Measurements from ENCODE around the gene STAG3.
"Not testable (repeated sequence)": the region's sequence is repeated elsewhere in the genome, so short reads cannot be mapped to it uniquely, and the experiment has no call there.

The STAG3 gene

DNA sequence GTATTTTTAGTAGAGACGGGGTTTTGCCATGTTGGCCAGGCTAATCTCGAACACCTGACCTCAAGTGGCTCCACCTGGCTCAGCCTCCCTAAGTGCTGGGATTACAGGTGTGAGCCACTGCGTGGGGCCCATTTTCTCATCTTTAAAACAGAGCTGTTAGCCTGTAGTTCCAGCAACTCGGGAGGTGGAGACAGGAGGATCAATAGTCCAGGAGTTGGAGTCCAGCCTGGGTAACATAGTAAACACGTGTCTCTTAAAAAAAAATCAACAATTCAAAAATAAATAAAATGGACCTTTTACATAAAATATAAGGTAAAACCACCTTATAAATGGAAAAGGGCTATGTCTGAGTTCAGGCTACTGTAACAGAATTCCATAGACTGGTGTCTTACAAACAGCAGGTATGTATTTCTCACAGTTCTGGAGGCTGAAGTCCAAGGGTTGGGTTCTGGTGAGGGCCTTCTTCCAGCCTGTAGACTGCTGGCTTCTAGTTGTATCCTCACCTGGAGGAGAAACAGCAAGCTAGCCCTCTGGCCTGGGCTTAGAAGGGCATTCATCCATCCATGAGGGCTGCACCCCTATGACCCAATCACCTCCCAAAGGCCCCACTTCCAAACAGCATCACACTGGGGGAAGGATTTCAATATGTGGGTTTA lies 35.0 kb downstream of the STAG3 start:
- TF ChIP-seq JUND (IDR thresholded peaks at IDR 0.05; ENCODE audit: low read depth) = no peak
- in situ Hi-C loops (cut with HindIII; ENCODE audit: low pct_unique_long_range_greater_than_20kb, low sequenced_read_pairs) = no loop called here

DNA sequence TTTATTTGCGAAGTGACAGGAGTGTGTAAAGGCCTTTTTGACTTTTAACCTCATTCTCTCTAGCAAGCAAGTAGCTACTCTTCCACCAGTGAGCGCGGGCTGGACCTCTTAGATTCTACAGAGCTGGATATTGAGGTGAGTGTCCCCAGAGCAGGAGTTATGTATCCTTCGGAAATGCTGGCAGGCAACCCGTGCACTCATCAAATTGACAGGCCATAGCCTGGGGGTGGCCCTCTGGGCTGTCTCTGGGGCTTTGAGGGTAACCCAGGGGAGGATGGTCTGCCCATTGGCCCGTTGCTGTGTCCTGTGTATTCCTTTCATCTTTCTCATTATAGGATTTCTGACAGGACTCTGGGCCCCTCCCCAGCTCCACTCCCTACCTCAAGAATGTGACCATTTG lies 36.0 kb downstream of the STAG3 start:
- in situ Hi-C loops (cut with HindIII; ENCODE audit: low pct_unique_long_range_greater_than_20kb, low sequenced_read_pairs) = no loop called here
- TF ChIP-seq JUND (IDR thresholded peaks at IDR 0.05; ENCODE audit: low read depth) = no peak
- no peak for DNase-seq (ENCODE audit: low read depth in 1 of 2, low spot score in 1 of 2)

More for the DNA sequence above, 35.0 kb downstream of the STAG3 start:
- DNase-seq (ENCODE audit: low read depth in 1 of 2, low spot score in 1 of 2) = no peak

DNA sequence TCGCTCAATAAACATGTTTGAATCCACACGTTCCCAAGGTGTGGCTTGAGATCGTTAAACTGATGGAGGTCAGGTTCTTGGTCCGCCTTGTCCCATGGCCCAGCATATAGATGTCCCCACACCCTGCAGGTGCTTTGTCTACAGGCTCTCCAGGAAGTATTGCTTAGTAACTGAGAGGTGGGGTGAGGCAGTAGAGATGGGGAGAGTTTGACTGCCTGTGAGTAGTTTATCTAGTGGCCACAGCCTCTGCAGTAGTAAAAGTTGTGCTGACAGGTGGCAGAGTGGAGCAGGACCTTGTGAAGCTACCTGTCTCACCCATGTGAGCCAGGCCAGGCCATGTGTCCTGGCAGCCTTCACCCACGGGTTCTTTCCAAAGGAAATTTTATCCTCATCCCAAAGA lies 36.6 kb downstream of the STAG3 start:
- peak in 1 of 2 experiments; percentile 21 for DNase-seq (ENCODE audit: low read depth in 1 of 2, low spot score in 1 of 2)
- in situ Hi-C loops (cut with HindIII; ENCODE audit: low pct_unique_long_range_greater_than_20kb, low sequenced_read_pairs) = not testable (repeated sequence)

DNA sequence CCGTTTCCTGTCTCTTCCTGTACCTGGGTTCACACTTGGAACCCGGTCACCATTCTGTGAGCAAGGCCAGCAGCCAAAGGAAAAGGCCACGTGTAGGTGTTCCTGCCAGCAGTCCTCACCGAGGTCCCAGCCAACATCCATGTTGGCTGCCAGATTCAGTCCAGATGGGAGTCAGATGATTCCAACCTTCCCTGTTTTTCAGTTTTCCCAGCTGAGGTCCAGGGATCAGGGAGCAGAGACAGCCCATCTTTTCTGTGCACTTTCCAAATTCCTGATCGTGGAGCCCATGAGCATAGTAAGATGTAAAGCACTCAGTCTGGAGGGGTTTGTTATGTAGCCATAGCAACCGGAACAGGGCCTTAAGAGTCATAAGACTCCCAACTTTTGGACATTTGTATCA lies 38.2 kb downstream of the STAG3 start:
- DNase-seq (ENCODE audit: low read depth in 1 of 2, low spot score in 1 of 2) = no peak
- in situ Hi-C loops (cut with HindIII; ENCODE audit: low pct_unique_long_range_greater_than_20kb, low sequenced_read_pairs) = no loop called here
- TF ChIP-seq JUND (IDR thresholded peaks at IDR 0.05; ENCODE audit: low read depth) = no peak

DNA sequence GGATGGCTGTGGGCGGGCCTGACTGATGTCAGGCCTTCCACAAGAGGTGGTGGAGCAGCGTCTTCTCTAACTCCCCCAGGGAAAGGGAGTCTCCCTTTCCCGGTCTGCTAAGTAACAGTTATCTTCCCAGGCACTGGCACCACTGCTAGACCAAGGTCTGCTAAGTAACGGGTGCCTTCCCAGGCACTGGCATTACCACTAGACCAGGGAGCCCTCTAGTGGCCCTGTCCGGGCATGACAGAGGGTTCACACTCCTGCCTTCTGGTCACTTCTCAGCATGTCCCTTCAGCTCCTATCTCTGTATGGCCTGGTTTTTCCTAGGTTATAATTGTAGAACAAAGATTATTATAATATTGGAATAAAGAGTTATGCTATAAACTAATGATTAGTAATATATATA lies 40.2 kb downstream of the STAG3 start:
- in situ Hi-C loops (cut with HindIII; ENCODE audit: low pct_unique_long_range_greater_than_20kb, low sequenced_read_pairs) = not testable (repeated sequence)

DNA sequence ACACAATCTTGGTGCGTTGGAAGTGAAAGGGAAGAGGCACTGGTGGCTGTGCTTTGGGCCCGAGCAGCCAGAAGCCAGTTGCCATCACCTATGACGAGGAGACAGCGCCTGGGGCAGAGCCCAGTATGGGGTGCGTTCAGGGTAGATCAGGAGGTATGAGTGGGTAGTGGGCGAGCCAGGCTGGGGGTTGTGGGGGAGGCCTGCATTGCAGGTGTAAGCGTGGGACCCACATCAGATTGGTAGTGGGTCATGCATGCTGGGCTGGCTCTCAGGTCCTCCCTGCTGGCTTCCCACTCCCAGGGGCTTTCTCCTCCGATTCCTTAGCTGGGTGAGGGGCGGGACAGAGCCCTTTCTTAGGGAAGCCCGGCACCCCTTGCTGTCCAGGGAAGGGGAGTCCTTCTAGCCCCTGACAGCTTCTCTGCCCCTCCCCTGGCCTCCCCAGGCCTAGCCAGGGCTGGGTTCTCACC lies 41.6 kb downstream of the STAG3 start:
- TF ChIP-seq JUND (IDR thresholded peaks at IDR 0.05; ENCODE audit: low read depth) = no peak
- in situ Hi-C loops (cut with HindIII; ENCODE audit: low pct_unique_long_range_greater_than_20kb, low sequenced_read_pairs) = no loop called here
- no peak for DNase-seq (ENCODE audit: low read depth in 1 of 2, low spot score in 1 of 2)

More for the DNA sequence above, 40.2 kb downstream of the STAG3 start:
- DNase-seq (ENCODE audit: low read depth in 1 of 2, low spot score in 1 of 2) = not testable (repeated sequence)

DNA sequence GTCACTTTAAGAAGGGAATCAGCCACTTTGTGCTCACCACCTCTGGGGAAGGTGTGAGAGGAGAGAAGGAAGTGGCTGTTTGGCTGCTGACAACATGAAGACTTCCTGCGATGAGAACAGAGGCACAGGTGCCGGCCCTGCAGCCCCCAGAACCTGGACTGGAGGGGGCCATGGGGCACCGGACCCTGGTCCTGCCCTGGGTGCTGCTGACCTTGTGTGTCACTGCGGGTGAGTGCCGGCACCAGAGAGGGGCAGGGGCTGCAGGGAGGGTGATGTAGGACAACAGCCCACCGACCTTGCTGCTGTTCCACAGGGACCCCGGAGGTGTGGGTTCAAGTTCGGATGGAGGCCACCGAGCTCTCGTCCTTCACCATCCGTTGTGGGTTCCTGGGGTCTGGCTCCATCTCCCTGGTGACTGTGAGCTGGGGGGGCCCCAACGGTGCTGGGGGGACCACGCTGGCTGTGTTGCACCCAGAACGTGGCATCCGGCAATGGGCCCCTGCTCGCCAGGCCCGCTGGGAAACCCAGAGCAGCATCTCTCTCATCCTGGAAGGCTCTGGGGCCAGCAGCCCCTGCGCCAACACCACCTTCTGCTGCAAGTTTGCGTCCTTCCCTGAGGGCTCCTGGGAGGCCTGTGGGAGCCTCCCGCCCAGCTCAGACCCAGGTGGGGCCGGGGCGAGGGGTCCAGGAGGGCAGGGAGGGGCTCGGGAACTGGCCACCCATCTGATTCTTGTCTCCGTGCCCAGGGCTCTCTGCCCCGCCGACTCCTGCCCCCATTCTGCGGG lies 42.3 kb downstream of the STAG3 start, which contains the start of gene PVRIG:
TSS of gene PVRIG (plus strand) at position 149 of the 785 bp plus-strand sequence. CDS start at position 171, 22 bp downstream.
- DNase-seq (ENCODE audit: low read depth in 1 of 2, low spot score in 1 of 2); in situ Hi-C loops (cut with HindIII; ENCODE audit: low pct_unique_long_range_greater_than_20kb, low sequenced_read_pairs): not testable (repeated sequence)

DNA sequence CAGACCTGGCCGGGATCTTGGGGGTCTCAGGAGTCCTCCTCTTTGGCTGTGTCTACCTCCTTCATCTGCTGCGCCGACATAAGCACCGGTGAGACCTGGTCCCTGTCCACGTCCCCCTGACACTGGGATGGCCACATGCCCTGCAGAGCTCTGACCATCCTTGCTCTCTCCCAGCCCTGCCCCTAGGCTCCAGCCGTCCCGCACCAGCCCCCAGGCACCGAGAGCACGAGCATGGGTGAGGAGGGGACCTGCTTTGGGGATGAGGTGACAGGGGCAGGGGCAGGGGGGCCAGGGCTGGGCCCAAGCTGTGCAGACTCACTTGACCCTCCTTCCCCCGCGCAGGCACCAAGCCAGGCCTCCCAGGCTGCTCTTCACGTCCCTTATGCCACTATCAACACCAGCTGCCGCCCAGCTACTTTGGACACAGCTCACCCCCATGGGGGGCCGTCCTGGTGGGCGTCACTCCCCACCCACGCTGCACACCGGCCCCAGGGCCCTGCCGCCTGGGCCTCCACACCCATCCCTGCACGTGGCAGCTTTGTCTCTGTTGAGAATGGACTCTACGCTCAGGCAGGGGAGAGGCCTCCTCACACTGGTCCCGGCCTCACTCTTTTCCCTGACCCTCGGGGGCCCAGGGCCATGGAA lies 43.0 kb downstream of the STAG3 start:
- DNase-seq (ENCODE audit: low read depth in 1 of 2, low spot score in 1 of 2) = no peak
- no peak for TF ChIP-seq JUND (IDR thresholded peaks at IDR 0.05; ENCODE audit: low read depth)
- in situ Hi-C loops (cut with HindIII; ENCODE audit: low pct_unique_long_range_greater_than_20kb, low sequenced_read_pairs) = no loop called here

DNA sequence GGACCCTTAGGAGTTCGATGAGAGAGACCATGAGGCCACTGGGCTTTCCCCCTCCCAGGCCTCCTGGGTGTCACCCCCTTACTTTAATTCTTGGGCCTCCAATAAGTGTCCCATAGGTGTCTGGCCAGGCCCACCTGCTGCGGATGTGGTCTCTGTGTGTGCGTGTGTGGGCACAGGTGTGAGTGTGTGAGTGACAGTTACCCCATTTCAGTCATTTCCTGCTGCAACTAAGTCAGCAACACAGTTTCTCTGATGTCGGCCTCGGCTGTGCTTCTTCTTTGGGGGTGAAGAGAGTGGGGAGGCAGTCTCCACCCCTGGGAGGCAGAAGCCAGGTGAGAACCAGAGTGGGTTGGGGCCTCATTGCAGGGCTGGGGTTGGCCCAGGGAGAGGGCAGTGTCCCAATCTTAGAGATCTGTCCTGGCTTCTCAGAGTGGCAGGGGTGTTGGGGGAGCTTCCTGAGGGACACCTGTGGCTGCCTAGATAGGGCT lies 43.6 kb downstream of the STAG3 start:
- in situ Hi-C loops (cut with HindIII; ENCODE audit: low pct_unique_long_range_greater_than_20kb, low sequenced_read_pairs) = no loop called here
- no peak for DNase-seq (ENCODE audit: low read depth in 1 of 2, low spot score in 1 of 2)
- TF ChIP-seq JUND (IDR thresholded peaks at IDR 0.05; ENCODE audit: low read depth) = no peak

DNA sequence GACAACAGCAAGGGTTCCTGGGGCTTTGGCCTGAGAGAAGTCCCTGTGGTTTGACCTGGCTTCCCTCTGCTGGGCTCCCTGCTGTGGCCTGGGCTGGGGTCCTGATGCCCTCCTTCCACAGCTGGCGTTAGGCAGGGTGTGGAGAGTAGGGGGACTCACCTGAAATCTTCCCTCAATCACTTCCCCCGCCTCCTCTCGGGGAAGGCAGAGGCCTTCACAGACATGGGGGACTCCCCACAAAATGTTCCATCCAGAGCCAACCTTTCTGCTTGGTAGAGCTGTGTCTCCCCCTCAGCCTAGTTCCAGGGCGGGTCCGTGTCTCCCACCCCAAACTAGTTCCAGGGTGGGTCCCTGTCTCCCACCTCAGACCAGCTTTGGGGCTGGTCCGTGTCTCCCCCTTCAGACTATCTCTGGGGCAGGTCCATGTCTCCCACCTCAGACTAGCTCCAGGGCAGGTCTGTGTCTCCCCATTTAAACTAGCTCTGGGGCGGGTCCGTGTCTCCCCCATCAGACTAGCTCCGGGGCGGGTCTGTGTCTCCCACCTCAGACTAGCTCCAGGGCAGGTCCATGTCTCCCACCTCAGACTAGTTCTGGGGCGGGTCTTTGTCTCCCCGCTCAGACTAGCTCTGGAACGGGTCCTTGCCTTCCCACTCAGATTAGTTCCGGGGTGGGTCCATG lies 44.2 kb downstream of the STAG3 start:
- DNase-seq (ENCODE audit: low read depth in 1 of 2, low spot score in 1 of 2) = no peak
- no peak for TF ChIP-seq JUND (IDR thresholded peaks at IDR 0.05; ENCODE audit: low read depth)
- in situ Hi-C loops (cut with HindIII; ENCODE audit: low pct_unique_long_range_greater_than_20kb, low sequenced_read_pairs) = no loop called here

DNA sequence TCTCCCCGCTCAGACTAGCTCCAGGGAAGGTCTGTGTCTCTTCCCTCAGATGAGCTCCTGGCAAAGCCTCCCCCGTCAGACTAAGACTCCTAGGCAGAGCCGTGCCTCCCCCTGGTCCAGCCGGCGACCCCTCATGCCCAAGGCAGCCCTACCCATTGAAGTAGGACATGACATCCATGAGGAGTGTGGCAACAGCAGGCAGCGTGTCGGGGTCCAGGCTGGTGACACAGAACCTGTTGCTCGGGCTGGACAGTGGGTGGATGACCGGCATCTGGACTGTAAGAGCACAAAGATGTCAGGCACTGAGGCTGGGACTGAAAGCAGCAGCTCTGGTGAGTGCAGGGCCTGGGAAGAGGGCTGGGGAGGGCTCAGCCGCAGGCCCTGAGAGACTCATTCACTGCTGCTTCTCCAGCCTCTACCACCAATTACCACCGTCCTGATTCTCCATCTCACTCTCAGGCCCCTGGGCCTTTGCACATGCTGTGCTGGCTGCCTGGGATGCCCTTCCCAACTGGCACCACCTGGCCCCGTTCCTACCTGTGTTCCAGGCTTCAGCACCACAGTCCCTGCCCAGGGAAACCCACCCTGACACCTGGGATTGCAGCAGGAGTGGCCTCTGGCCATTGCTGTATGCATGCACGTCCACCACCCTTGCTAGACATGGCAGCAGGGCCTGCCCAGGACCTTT lies 44.9 kb downstream of the STAG3 start:
- in situ Hi-C loops (cut with HindIII; ENCODE audit: low pct_unique_long_range_greater_than_20kb, low sequenced_read_pairs) = no loop called here
- DNase-seq (ENCODE audit: low read depth in 1 of 2, low spot score in 1 of 2) = no peak
- no peak for TF ChIP-seq JUND (IDR thresholded peaks at IDR 0.05; ENCODE audit: low read depth)

DNA sequence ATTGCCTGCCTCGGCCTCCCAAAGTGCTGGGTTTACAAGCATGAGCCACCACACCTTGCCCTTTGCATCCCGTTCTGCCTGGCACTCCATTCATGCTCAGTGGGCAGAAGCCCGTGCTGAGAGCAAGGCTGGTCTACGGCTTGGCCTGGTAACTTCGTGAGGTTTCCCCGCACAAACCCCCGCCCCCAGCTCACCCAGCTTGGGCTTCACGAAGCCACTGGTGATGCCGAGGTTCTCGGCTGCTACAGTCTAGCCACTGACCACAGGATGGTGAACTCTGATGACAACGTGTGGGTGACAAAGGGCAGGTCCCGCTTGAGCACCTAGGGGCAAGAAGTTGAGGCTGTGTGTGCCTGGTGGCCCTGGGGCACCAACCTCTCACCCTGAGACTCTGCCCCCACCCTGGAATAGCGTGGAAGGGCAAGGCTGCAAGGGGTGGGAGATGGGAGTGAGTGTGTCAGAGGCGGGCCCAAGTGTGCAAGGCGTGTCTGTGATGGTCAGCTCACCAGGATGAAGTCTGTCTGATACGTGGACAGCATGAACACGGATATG lies 45.7 kb downstream of the STAG3 start:
- in situ Hi-C loops (cut with HindIII; ENCODE audit: low pct_unique_long_range_greater_than_20kb, low sequenced_read_pairs); DNase-seq (ENCODE audit: low read depth in 1 of 2, low spot score in 1 of 2): not testable (repeated sequence)

DNA sequence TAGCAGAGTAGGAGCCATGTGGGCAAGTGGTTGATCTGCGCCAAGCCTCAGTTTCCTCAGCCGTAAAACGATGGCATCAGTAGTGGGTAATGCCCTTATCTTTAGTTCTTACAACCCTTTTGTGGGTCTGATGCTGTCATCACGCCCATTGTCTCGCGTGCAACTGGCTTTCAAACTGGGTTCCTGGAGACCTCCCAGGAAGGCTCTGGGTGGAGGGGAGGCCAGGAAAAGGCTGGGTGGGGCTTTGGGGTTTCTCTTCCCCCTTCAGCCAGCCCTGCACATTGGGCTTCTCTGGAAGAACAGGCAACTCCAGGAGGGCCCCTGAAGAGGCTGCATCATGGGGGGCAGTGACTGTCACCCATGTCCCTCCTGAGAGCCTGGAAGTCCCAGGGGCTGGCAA lies 47.2 kb downstream of the STAG3 start:
- DNase-seq (ENCODE audit: low read depth in 1 of 2, low spot score in 1 of 2); in situ Hi-C loops (cut with HindIII; ENCODE audit: low pct_unique_long_range_greater_than_20kb, low sequenced_read_pairs): not testable (repeated sequence)

DNA sequence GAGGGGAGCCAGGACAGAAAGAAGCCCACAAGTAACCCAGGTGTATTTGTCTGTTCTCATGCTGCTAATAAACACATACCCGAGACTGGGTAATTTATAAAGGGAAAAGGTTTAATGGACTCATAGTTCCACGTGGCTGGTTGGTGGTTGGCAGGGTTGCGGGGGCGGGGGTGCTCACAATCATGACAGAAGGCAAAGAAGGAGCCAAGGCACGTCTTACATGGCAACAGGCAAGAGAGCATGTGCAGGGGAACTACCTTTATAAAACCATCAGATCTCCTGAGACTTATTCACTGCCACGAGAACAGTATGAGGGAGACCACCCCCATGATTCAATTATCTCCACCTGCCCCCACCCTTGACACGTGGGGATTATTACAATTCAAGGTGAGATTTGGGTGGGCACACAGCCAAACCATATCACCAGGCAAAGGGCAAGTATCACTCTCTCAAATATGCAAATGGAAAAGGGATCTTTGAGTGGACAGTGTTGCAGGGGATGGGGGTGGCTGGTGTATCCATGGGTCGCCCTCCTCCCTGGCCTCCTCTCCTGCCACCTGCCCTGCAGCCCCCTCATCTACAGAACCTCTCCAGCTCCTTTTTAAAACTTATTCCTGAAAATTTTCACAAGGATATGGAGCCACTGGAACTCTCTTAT lies 57.1 kb downstream of the STAG3 start:
- in situ Hi-C loops (cut with HindIII; ENCODE audit: low pct_unique_long_range_greater_than_20kb, low sequenced_read_pairs); DNase-seq (ENCODE audit: low read depth in 1 of 2, low spot score in 1 of 2): not testable (repeated sequence)

DNA sequence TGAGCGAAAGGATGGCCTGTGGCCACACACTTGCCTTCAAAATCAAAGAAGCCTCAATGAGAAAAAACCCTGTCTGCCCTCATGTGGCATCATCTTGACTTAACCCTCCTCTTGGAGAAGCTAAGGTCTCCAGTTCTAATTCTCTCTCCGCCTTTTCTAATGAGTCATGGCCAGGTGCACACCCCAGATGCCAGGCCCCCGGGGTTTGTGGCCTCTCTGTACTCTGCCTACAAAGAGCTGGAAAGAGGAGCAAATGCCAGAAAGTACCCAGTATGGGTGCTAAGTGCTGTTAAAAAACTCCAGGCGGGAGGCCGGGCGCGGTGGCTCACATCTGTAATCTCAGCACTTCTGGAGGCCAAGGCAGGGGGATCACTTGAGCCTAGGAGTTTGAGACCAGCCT lies 62.3 kb downstream of the STAG3 start:
- DNase-seq (ENCODE audit: low read depth in 1 of 2, low spot score in 1 of 2); in situ Hi-C loops (cut with HindIII; ENCODE audit: low pct_unique_long_range_greater_than_20kb, low sequenced_read_pairs): not testable (repeated sequence)

DNA sequence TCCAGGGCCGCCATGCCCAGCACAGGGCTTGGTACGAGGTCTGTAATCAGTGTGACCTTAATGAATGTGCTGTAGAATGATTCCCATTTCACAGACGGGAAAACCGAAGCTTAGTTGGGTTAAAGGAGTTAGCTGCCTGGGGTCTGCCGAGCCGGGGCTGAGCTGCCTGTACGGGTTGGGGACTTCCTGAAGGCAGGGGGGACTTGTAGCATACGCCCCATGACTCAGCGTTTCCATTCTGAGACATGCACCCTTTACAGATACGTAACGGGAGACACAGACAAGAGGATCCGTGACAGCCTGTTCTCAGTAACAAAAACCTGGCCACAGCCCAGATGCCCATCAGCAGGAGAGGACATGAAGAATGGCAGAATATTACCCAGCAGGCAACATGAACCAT lies 65.7 kb downstream of the STAG3 start:
- in situ Hi-C loops (cut with HindIII; ENCODE audit: low pct_unique_long_range_greater_than_20kb, low sequenced_read_pairs); DNase-seq (ENCODE audit: low read depth in 1 of 2, low spot score in 1 of 2): not testable (repeated sequence)

All from T47D (cell line).